NCI-H1105 treated with DMSO at 0.1 percent for 48 hours (cell line): ENCODE data around the gene GDF10.

ENCODE experiments used
- DNase-seq: peaks from one replicate; lab custom pipeline; 2025; lab: John Stamatoyannopoulos, UW

Gene GDF10

DNA sequence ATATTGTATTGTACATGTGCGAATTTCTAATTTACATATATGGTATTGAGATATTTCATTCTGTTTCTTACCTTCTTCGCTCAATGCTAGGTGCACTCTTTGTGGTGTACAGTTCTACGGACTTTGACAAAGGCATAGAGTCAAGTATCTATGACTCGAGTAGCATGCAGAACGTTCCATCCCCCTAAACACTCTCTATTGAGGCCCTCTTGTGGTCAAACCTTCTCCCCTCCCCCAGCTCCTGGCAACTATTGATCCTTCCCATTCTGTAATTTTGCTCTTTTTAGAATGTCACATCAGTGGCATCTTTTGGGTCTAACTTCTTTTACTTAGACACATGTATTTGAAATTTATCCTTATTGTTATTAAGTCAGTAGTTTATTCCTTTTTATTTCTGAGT is 30.7 kb upstream of the GDF10 start:
- DNase-seq: no peak

DNA sequence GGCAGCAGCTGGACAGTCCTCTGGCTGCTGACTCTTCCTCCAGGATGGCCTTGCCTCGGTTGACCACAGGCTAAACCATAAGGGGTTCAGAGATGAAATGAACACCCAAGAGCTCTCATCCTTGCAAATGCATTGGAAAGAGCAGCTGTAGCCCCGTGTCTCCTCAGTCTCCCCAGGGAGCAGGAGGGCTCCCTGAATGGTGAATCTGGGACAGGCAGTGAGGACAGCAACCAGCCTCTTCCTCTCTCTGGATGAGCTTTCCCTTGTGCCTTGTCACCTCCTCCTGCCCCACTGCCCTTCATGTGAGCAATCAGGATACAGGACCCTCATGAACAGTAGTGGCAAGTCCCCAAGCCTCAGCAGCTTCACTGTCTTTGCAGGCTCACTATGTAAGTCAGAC is 23.9 kb upstream of the GDF10 start:
- DNase-seq: no peak

- DNase-seq: no peak
These were observed 23.2 kb upstream of the GDF10 start for GRCh38 chr10:47276576-47277351.

DNA sequence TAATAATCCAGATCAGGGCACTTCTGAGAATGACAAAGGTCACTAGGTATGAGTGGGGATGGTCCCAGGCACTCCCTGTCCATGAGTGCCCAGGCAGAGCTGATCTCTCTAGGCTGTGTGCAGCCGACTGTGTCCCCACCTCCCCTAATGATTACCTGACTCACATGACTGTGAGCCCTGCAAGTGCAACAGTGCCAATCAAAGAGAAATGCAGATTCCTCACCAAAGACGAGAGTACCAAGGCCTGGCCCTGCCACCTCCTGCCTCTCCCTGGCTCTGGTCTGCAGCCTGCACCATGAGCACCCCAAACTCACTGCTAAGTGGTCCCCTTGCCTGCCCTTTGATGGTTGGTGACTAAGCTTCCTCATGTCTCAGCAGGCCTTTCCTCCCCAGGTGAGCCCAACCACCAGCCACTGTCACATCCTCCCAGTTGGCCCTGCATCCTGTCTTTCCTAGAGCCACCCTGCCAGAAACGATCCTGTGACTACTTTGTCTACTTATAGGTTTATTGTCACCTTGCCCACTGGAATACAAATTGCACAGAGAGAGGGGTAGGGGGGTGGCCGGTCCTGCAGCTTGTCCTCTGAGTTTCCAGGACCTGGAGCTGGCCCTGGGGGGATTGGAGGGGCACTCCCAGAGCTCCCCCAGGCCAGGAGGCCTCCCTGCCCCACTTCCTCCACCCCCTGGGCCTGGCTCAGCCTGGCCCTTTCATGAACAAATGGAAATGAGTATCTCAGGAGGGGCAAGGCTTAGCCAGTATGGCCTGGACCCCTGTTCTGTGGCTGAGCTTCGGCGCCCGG is 22.4 kb upstream of the GDF10 start:
- no peak for DNase-seq

DNA sequence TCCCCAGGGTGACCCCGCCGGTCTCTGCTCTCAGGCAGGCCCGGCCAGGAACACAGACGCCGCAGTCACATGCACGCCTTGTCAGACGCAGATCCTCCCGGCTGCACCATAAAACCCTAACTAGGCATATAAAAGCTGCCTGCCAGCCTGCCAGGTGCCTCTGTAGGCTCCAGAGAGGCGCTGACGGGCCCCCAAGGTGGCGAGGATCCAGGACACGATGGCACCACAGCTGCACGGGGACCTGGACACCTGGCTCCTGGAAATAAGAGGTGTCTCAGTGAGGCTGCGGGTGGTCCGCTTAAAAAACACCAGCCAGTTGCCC is 21.9 kb upstream of the GDF10 start:
- DNase-seq: no peak

DNA sequence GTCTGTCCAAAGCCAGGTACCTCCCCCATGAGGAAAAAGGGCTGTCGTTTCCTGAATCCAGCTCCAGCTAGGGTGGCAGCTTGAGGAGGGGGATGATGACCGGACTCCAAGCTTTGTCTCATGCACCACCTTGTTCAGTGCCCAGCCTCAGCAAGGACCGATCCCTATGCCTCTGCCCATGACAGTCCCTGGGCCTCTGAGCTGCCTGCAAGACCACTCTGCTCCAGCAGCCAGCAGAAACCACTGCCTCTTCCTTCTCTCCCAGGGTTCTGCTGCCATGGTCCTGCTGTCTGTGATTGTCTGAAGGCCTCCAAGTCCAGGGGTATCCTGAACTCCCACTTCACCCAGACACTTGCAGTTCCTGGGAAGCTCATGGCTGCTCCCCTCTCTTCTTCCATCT is 21.3 kb upstream of the GDF10 start:
- no peak for DNase-seq

DNA sequence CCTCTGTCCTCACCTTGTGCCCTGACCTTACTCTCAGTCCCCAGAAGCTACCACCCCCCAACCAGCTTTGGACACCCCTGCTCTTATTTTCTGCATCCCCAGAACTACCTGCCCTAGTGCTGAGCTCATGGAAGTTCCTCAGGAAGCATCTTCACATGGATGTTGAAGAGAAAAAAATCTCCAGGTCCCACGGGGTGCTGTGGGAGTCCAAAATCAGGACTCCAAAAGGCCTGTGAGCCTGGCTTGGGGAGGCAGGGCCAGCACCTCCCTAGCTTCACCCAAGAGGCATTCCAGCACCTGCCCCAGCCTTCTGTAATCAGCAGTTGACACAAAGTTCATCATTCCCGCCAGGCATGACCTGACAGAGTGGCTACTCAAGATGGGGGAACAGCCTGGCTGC is 20.7 kb upstream of the GDF10 start:
- no peak for DNase-seq

DNA sequence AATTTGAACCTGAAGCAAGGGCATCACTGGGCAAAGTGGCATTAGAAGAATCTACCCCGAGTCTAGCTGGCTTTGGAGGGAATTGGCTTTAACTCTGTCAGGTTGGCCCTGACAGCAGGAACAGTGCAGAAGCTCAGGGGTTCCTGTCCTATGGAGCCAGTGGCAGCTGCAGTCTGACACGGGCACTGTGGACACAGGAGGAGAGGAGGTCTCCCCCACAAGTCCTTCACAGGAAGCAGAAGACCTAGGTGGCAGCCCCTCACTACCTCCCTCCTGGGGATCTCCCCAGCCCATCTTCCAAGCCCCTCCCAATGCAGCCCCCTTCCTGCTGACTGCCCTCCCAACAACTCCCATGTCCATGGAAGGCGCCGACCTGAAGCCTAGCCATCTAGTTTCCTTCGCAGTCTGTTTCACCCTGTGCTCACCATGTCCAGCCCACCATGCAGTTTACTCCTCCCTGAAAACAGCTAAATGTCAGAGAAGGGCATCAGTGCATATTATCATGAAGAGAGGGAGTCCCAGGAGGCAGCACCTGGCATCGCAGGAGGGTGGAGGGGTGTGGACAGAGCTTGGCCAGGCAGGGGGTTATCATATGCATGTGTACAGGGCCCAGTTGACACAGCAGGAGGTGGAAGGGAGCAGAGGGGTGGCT is 17.9 kb upstream of the GDF10 start:
- DNase-seq: no peak

DNA sequence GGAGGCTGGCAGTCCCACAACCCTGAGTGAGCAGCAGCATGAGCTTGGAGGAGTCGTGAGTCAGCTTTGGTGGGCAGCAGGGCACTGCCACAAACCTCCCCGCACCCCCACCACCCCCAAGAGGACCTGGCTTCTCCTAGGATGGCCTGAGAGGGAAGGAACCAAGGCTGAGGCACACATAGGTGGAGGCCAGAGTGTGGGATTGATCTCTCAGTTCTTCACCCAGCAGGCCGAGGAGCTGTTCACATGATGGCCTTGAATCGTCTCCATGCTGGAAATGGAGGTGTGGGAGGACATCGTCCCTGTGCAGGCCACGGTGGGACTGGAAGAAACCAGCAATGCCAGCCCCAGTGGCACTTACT is 17.4 kb upstream of the GDF10 start:
- DNase-seq: no peak

GRCh38 chr10:47283101-47283630 is 16.8 kb upstream of the GDF10 start:
- DNase-seq: no peak

DNA sequence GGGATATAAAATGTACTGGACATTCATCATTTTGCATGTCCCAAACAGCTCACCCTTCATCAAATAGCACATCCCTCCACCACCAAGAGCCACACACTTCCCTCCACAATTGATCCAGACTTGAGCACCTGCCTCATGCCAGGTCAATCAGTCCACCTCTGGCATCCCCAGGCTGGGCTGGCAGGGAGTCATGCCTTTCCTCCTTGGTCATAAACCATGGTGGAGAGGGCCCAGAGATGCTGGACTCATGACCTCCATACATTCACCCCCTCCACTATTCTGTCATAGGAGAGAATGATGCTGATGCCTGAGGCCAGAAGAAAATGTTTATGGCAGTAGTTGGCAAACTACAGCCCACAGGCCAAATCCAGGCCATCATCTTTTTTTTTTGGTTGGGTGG is 16.1 kb upstream of the GDF10 start:
- DNase-seq: no peak

DNA sequence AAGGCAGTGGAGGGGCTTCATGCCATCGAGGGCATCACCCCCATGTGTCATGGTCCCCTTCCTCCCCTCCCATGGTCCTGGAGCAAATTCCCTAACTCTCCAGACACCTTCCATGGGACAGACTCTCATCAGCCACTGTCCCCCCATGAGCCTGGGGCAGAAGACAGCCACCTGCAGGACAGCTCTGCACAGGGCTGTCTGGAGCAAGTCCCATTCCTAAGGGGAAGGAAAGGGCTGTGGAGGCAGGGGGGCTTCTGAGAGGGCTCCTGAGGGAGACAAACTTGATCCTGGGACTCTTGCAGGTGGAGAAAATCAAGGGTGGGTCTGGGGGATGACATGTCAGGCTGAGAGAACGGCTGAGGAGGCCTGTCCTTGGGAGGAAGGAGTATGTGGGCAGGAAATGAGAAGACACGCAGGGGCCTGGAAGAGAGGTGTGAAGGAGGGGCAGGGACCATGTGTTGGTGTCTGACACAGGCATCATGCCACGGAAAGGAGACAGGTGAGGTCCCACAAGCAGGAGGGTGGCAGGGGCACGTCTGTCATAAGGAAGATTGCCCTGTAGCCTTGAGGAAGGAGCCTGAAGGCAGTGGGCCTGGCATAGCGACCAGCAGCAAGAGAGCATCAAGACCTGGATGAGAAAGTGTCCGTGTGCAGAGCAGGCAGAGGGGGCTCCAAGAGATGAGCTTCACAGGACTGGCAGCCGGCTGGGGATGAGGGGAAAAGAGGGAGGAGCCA is 14.4 kb upstream of the GDF10 start:
- DNase-seq: no peak

DNA sequence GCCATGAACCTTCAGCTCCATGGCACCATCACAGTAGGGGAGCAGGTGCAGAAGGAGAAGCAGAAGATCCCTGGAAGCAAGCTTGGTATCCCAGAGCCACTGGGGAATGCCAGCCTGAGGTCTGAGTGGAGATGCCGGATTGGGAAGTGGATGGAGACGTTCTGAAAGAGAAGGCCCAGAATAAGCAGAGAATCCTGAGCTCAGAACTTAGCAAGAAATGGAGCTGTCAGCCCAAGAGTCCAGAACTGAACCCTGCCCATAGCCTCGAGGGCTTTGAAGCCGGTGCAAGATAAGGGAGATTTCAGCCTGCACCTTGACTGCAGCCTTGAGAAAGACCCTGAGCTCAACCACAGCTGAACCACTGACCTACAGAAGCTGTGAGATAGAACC is 13.9 kb upstream of the GDF10 start:
- no peak for DNase-seq

GRCh38 chr10:47286591-47287315 is 13.2 kb upstream of the GDF10 start:
- no peak for DNase-seq

GRCh38 chr10:47287365-47287802 is 12.6 kb upstream of the GDF10 start:
- DNase-seq: no peak

- no peak for DNase-seq
These were observed 12.2 kb upstream of the GDF10 start for GRCh38 chr10:47287805-47288204.

DNA sequence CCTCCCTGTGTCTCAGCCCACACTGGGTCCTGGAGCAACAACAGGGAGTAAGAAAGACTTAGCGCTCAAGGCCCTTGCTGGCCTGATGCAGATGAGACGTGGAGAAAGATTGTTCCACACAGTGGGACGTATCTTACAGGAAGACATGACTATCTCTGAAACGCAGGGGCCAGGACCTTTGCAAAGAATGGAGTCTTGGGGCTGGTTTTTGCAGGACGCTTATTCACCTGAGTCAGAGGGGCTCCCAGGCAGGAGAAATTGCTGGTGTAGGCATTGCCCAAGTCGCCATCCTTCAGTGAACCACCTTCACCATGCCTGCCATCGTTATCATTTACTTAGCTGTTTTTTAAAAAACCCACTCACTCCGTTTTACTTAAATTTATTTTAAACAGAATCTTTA is 11.8 kb upstream of the GDF10 start:
- no peak for DNase-seq

DNA sequence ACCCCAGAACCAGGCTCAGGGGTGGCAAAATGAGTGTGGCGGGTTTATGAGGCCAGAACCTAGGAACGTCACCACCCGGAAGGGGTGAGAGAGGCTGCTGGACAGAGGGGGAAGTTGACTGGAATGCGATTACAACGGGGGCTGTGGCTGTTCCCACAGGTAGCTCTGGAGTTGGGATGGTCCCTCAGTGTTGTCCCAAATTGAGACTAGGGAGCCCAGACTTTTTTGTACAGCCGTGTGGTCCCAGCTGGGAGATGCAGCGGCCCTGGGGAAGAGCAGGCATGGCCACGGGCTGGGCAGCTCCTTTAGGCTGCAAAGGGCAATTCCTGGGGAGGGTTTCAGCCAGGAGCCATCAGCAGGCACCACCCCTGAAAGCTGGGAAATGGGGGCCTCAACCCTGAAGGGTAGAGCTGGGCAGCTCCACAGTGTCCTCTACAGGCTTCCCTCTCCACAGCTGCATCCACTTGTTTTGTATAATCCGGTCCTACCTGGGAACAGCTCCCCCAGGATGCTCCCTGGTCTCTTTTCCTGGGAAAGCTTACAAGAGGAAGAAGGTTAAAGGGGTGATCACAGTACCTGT is 11.0 kb upstream of the GDF10 start:
- DNase-seq: no peak

DNA sequence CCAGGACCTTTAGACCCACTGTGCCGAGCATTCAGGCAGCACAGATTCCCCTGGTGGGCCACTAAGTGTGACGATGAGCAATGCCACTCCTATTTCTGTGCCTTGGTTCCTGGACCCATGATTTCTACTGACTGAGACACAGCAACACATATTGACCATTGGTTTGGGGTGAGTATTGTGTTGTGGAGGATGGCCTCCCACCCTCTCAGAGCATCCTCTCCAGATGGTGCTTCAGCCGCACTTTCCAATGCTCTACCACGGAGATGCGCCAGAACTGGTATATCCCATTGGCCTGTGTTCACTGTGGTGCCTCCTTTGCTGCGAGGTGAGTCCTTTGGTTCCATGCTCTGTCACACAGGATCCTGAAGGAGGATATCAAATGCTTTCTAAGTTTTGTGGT is 10.1 kb upstream of the GDF10 start:
- DNase-seq: no peak

DNA sequence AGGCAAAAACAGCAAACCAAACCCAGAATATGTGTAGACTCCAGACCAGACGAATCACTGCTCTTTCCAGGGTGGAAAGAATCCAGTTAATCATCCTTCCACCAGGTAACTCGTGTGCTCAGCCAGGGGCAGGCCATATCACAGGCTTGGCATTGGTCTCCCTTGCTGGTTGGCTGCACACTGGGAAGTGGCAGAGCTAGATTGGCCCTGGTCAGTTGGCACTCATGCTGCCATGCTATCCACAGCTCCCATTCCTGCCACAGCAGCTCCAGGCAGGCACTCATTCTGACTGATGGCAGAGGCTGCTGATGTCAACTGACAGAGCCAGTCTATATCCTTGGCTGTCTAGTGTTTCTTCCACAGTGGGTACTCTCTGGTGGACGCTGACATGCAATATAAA is 9.7 kb upstream of the GDF10 start:
- no peak for DNase-seq

DNA sequence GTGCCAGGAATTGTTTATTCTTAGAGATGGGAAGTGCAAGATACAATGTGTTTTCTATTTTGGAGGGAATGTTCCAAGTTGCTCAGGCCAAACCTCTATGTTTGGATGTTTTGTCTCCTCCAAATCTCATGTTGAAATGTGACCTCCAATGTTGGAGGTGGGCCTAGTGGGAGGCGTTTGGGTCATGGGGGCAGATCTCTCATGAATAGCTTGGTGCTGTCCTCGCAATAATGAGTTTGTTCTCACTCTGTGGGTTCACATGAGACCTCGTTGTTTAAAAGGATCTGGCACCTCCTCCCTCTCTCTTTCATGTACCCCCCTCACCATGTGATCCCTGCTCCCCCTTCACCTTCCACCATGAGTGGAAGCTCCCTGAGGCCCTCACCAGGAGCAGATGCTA is 8.3 kb upstream of the GDF10 start:
- DNase-seq: no peak
